ENCODE results near the gene SDS. TPM values are rescaled to one million over a fixed set of nuclear protein-coding genes. Genes with fewer than 3 reads are reported as not detected.

The SDS gene
- total and polyA plus RNA-seq, 2 donors (not counting 3 experiments of a cell fraction or from before 2014, with no cell fraction given) = not detected

DNA sequence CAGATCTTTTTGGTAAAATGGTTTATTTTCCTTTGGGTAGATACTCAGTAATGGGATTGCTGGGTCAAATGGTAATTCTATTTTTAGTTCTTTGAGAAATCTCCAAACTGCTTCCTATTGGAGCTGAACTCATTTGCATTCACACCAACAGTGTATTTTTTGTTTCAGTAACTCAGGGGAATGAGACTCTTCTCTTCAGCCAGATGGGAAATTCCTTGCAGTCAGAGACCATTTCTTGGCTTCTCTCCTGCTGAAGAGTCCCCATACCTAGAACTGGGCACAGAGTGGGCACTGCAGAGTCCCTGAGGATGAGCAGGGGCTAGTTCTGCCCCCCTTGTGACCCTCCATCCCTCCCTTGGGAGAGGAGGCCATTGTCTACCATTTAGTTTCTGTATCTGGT, 29.3 kb upstream of the SDS start:
- Histone ChIP-seq H3K4me2 (ENCODE audit: insufficient read depth, low read length) (no peak overlapping the region), H3K79me2 (ENCODE audit: control insufficient read depth, insufficient read depth, low read length) (no peaks in the 10 kb centered on the region), H3K9ac (replicated peaks; ENCODE audit: extremely low read depth, insufficient read depth, low read length) (no peak overlapping the region), H3K27me3 (ENCODE audit: control insufficient read depth in 2 of 2, insufficient read depth in 2 of 2, low read length in 2 of 2) (no peaks in the 10 kb centered on the region), H3K4me3 (replicated peaks in 1 of 3; ENCODE audit: insufficient read depth in 1 of 3, low read depth in 1 of 3, low read length in 3 of 3) (no peak overlapping the region), H3K4me1 (ENCODE audit: control insufficient read depth, extremely low read depth, insufficient read depth, low read length) (no peaks in the 10 kb centered on the region), H2AFZ (ENCODE audit: low read depth, low read length) (no peak overlapping the region), H3K9me1 (replicated peaks; ENCODE audit: control insufficient read depth, extremely low read depth, insufficient read depth, low read length) (no peaks in the 10 kb centered on the region), H3K9me3 (replicated peaks; ENCODE audit: control insufficient read depth, insufficient read depth, low read length) (no peaks in the 10 kb centered on the region), H3K27ac (ENCODE audit: insufficient read depth, low read depth, low read length) (no peak overlapping the region), H4K20me1 (replicated peaks; ENCODE audit: control insufficient read depth, extremely low read depth, insufficient read depth, low read length) (no peaks in the 10 kb centered on the region), H3K36me3 (ENCODE audit: control insufficient read depth in 2 of 2, extremely low read depth in 1 of 2, insufficient read depth in 2 of 2, low read length in 2 of 2) (no peaks in the 10 kb centered on the region)
- DNase-seq (ENCODE audit: low read depth, low spot score) (no peak), FAIRE-seq (no peak)
- ChIA-PET POLR2A (interaction anchor here (0.6 kb wide), 1 partner anchor 132 kb away, joined by 6 read pairs; no protein-coding TSS in a partner anchor), CTCF (interaction anchor here (4.4 kb wide), 1 partner anchor 8 kb away, joined by 31 read pairs; no protein-coding TSS in a partner anchor)
- intact Hi-C loops (cut with micrococcal nuclease) (no loop called here), dilution Hi-C loops (cut with MboI; ENCODE audit: extremely low pct_ligation_motif_present, low sequenced_read_pairs) (no loop called here)
- BruUV-seq (replicated peaks) = no TSS peak
- TF ChIP-seq, protein P1, sequence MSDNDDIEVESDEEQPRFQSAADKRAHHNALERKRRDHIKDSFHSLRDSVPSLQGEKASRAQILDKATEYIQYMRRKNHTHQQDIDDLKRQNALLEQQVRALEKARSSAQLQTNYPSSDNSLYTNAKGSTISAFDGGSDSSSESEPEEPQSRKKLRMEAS (IDR thresholded peaks at IDR 0.05; ENCODE audit: insufficient read depth, insufficient read length) = no peak
- no peak for TF ChIP-seq POLR2AphosphoS5 (IDR thresholded peaks at IDR 0.05; ENCODE audit: insufficient read depth, low read depth, low read length)
- no peak for TF ChIP-seq JUN (IDR thresholded peaks at IDR 0.05; ENCODE audit: borderline replicate concordance, insufficient read depth, insufficient read length, low read depth)
- TF ChIP-seq FOS (IDR thresholded peaks at IDR 0.05; ENCODE audit: borderline replicate concordance, insufficient read depth, low read length) = no peak
- no peak for TF ChIP-seq GATA2 (IDR thresholded peaks at IDR 0.05; ENCODE audit: insufficient read depth, insufficient read length, low read depth, low read length)
- TF ChIP-seq, protein P2, sequence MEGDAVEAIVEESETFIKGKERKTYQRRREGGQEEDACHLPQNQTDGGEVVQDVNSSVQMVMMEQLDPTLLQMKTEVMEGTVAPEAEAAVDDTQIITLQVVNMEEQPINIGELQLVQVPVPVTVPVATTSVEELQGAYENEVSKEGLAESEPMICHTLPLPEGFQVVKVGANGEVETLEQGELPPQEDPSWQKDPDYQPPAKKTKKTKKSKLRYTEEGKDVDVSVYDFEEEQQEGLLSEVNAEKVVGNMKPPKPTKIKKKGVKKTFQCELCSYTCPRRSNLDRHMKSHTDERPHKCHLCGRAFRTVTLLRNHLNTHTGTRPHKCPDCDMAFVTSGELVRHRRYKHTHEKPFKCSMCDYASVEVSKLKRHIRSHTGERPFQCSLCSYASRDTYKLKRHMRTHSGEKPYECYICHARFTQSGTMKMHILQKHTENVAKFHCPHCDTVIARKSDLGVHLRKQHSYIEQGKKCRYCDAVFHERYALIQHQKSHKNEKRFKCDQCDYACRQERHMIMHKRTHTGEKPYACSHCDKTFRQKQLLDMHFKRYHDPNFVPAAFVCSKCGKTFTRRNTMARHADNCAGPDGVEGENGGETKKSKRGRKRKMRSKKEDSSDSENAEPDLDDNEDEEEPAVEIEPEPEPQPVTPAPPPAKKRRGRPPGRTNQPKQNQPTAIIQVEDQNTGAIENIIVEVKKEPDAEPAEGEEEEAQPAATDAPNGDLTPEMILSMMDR (IDR thresholded peaks at IDR 0.05; ENCODE audit: extremely low read depth in 1 of 2, insufficient read depth in 1 of 2, low read depth in 1 of 2, low read length in 2 of 2) = no peak
